GM18909 (cell line): ENCODE results near the gene SYNGAP1.
A peak's percentile ranks its signal among the peaks of the same experiment; 100 is the strongest.

ENCODE experiments used
- ATAC-seq: cut with Tn5 transposase; IDR thresholded peaks from one replicate; pipeline ENCODE4 v1.9.1; 2021; ENCODE audit warnings: mild to moderate bottlenecking; ENCODE audit not compliant: unreplicated experiment, poor library complexity

The SYNGAP1 gene

DNA sequence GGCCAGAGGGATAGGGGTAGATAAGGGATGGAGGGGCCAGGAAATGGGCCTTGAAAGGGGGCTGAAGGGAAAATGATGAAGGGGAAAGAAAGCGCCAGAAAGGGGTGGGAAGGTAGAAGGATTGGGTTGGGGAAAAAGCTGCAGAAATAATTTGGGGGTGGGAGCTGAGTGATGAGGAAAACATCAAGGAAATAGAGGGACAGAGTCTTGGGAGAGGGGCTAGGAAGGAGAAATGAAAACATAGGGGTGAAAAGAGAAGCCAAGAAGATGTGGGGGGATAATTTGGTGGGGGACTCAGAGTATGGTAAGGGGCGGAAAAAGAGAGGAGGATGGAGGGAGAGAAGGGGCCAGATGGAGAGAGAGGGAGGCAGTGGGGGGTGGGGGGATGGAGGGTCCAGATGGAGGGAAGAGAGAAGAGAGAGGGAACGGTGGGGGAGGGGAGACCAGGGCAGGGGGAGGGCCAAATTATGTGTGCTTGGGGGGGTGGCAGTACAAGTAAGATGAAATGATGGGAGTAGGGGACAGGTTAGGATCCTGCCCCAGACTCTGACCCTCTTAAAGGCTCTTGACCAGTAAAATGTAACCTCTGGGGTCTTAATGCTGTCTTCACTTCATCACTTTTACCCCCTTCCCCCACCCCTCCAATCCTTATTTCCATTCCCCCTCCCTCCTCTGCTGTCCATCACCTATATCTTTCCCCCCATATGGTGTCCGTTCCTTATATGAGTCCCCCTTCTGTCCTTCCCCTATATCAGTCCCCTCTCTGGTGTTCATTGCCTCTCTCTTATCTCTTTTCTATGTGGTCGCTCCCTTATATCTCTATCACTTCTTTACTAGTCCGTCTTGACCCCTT lies 852 bp downstream of the SYNGAP1 start:
- no peak for ATAC-seq

GRCh38 chr6:33421344-33421643 lies 1.4 kb downstream of the SYNGAP1 start:
- ATAC-seq, result no peak

- ATAC-seq, result no peak
These were observed 3.9 kb downstream of the SYNGAP1 start for GRCh38 chr6:33423777-33424176.

DNA sequence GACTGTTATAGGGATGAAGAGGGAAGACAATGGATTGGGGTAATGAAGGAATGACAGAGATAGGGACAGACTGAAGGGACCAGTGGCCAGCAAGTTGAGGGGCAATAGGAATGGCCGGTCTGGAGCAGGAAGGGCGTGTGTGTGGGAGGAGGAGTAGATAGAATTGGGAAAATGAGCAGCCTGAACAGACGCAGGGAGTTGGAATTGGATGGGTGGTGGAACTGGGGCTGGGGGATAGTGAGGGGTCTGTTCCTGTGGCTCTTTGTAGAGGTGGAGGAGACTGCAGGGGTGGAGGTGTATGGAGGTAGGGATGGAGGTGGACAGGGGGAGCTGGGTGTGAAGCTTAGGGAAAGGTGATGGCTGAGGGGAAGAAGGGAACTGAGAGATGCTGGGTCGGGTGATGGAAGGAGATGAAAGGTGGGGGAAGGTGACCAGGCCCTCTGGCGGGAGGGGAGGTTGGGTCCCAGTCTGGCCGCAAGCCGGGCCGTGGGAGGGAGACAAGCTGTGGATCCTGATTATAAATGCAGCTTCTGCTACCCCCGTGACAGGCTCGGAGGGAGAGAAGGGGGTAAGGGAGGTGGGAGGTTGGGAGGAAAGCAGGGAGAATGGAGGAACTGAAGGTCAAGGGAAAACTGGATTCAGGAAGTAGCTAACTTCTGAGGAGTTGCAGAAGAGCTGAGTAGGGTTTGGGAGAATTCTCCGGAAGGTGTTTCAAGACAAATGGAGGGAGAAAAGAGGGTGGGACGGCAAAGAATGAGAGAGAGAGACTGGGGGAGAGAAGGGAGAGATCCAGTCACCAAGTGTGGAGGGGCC lies 5.2 kb downstream of the SYNGAP1 start:
- ATAC-seq, result no peak

GRCh38 chr6:33425668-33426577 lies 6.1 kb downstream of the SYNGAP1 start:
- ATAC-seq, result peak; percentile 41

- ATAC-seq, result no peak
These were observed 7.0 kb downstream of the SYNGAP1 start for GRCh38 chr6:33426590-33427511.

GRCh38 chr6:33427585-33428223 lies 7.8 kb downstream of the SYNGAP1 start:
- no peak for ATAC-seq

- no peak for ATAC-seq
These were observed 8.5 kb downstream of the SYNGAP1 start for GRCh38 chr6:33428224-33428965.

- no peak for ATAC-seq
These were observed 9.3 kb downstream of the SYNGAP1 start for GRCh38 chr6:33428966-33429749.

DNA sequence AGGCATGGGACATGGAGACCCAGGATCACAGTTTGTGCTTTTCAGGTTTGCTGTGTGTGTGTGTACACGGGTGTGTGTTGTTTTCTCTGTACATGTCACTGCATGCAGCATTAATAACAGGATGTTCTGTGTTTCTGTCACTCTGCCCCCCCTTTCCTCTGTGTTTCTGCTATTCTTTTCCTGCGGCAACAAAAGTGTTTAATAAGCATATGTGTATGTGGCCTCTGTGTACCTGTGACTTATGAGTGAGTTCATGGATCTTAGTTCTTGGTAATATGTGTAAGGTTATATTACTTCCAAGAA lies 9.8 kb downstream of the SYNGAP1 start:
- no peak for ATAC-seq

DNA sequence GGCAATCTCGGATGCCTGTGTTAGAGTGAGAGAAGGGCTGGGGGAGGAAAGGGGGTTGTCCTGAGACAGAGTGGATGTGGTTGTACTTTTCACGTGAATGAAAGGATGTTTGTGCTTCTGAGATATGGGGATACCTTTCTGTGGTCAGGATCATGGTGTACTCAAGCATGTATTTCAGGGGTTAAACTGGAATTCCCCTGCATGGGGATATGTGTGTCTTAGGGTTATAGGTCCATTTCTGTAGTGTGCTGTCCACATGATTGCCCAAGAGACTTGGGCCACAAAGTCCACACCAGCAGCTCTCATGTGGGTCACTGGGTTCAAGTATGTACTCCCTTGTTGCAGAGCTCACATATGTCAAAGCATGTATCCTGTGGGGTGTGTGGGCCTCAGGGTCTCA lies 10.5 kb downstream of the SYNGAP1 start:
- ATAC-seq, result no peak

DNA sequence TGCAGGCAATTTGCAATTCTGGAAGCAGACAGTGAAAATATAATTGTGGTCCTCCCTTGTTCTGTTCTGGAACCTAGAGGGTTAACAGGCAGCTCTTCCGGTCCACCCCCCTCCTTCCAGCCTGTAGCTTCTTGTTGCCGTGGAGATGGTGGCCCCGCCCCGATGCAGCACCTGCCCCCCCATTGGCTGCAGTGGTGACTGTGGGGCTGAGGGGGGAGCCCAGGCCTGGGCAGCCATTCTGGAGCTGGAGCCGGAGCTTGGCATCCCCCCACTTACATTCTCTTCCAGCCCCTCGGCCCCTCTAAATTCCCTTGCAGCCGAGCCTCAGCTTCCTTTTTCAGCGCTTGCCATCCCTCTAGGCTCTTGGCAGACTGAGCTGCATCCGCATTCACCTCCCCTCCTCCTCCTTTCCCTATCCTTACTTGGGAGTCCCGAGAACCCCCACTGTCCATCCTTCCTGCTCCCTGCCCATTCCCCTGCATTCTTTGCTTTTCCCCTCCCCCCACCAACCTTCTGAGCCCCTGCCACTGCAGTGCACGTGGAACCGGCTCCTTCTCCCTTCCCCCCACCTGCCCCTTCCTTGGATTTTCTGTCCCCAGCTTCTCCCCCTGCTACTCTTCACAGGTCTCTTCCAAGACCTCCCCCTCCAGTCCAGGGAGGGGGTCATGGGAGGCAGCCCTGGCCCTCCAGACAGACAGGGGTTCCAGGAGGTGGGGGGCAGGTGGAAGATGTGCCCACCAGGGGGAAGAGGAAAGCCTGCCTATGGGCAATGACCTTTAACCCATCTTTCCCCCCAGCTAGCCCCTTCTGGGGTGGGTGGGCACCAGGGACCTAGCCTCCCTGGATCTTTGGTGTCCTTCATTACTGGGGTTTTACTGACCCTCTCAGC lies 11.4 kb downstream of the SYNGAP1 start:
- ATAC-seq, result no peak

DNA sequence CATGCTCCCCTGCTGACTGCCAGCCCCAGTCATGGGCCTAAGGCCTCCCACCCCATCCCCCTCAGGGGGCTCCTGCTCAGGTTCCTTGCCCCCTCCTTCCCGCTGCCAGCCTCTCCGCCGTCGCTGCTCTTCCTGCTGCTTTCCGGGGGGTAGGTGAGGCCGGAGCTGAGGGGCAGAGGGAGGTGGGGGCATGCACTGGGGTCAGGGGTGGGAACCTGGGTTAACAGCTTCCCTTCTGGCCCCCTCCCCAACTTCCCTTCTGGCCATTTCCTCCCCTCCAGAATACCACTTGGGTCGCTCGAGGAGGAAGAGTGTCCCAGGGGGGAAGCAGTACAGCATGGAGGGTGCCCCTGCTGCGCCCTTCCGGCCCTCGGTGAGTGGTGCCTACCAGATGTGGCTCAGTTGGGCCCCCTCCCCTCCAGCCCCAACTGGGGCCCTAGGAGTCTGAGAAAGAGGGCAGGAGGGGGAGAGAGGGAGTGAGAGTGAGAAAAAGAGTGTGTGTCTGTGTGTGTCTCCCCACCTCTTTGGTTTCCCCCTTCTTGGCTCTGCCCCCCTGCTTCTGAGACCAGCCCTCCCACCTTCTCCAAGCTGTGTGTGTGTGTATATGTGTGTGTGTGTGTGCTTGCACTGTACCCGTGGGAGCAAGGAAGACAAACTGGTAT lies 12.1 kb downstream of the SYNGAP1 start:
- no peak for ATAC-seq

DNA sequence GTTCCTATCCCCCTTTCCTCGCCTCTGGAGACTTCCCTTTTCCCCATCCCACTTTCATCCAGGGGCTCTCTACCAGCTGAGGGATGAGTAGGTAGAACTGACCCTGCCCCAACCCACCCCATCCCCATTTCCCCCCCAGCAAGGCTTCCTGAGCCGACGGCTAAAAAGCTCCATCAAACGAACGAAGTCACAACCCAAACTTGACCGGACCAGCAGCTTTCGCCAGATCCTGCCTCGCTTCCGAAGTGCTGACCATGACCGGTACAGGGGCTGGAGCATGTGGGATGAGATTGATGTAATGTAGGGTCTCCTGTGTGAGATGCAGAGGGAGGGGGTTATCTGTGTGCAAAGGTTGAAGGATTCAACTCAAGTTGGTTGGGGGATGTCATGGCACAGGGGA lies 12.7 kb downstream of the SYNGAP1 start:
- no peak for ATAC-seq

DNA sequence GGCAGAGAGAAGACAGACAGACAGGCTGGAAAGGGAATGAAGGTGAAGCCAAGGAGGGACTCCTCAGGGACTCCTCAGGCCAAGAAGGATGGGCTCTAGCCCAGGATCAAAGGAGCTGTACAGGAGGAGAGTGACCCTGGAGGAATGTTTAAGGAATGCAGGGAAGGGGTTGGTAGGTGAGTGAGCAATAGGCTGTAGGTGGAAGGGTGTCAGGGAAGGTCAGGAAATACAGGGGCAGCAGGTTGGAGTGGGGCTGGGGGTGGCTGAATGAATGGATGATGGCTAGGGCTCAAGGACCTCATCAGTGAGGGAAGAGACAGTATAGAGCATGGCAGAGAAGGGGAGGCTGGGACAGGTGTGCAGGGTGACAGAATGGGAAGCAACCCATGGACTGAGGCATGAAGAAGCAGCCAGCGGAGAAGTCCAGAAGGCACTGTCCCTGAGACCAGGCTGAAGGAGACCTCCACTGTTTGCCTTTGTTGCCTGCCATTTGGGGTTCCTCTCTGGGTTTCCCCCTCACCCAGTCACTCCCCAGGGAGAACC lies 13.2 kb downstream of the SYNGAP1 start:
- ATAC-seq, result no peak

DNA sequence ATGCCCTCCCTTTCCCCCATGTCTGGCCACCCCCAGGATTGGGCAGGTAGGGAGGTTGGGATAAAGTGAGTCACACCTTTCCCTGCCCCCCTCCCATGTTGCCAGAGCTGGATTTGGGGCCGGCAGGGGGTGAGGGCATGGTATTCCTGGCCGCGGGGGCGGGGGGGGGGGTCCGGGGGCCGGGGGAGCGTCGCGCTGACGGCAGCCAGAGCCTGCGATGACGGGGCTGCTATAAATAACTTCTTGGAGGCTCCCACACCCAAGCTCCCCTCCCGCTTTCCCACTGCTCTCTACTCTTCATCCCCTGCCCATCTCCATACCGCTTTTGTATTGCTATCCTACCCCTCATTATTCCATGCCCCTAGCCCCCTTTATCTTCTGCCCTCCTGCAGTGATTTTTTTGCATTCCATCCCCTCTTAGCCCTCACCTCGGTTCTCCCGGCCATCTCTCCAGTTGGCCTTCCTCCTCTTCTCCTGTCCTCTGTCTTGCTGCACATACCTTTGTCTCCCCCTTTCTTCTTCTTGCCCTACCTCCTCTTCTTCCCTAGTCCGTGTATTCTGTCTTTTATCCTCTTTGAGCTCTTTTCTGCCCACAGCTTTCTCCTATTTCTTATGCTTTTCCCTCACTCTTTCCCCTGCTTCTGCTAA lies 13.8 kb downstream of the SYNGAP1 start:
- no peak for ATAC-seq
